H9 (cell line): Measurements from ENCODE around the gene ULK3. TPM values are rescaled to one million over a fixed set of nuclear protein-coding genes. Genes with fewer than 3 reads are reported as not detected.

Experiments
- DNase-seq: peaks from one replicate; pipeline ENCODE4 v3.0.0-alpha.2; 2017
- H2AFZ ChIP-seq: one replicate; pipeline ENCODE4 v1.6.1; 2013; ENCODE audit warnings: mild to moderate bottlenecking, low read length, control low read depth, moderate library complexity
- H2AK5ac ChIP-seq: 2 replicates; pipeline ENCODE4 v1.6.1; 2013; ENCODE audit warnings: low read length, control low read depth, mixed read lengths; ENCODE audit not compliant: insufficient read length
- H2BK120ac ChIP-seq: one replicate; pipeline ENCODE4 v1.6.1; 2013; ENCODE audit warnings: low read depth, mild to moderate bottlenecking, low read length, control low read depth, inconsistent platforms; ENCODE audit not compliant: poor library complexity, severe bottlenecking
- H2BK12ac ChIP-seq: 2 replicates; pipeline ENCODE4 v1.6.1; 2013; ENCODE audit warnings: low read length, control low read depth, mixed read lengths, low read depth; ENCODE audit not compliant: insufficient read length
- H2BK15ac ChIP-seq: 2 replicates; pipeline ENCODE4 v1.6.1; 2013; ENCODE audit warnings: low read depth, low read length, control low read depth
- H2BK20ac ChIP-seq: one replicate; pipeline ENCODE4 v1.6.1; 2013; ENCODE audit warnings: low read depth, mild to moderate bottlenecking, low read length, control low read depth, inconsistent platforms; ENCODE audit not compliant: poor library complexity, severe bottlenecking
- H2BK5ac ChIP-seq: 2 replicates; pipeline ENCODE4 v1.6.1; 2013; ENCODE audit warnings: low read length, control low read depth, mixed read lengths; ENCODE audit not compliant: insufficient read length
- H3K14ac ChIP-seq: 2 replicates; pipeline ENCODE4 v1.6.1; 2013; ENCODE audit warnings: low read length, control low read depth; ENCODE audit not compliant: insufficient read depth
- H3K18ac ChIP-seq: 2 replicates; pipeline ENCODE4 v1.6.1; 2013; ENCODE audit warnings: low read depth, mild to moderate bottlenecking, mixed read lengths, low read length, control low read depth; ENCODE audit not compliant: insufficient read length
- H3K23ac ChIP-seq: 2 replicates; pipeline ENCODE4 v1.6.1; 2013; ENCODE audit warnings: low read length, control low read depth, mixed read lengths, low read depth; ENCODE audit not compliant: insufficient read length
- H3K23me2 ChIP-seq: 2 replicates; pipeline ENCODE4 v1.6.1; 2013; ENCODE audit warnings: low read depth, mild to moderate bottlenecking, mixed read lengths, low read length, control low read depth; ENCODE audit not compliant: insufficient read length, poor library complexity, severe bottlenecking
- H3K27ac ChIP-seq: 2 replicates; pipeline ENCODE4 v1.5.1; 2013; ENCODE audit warnings: low read length, control low read depth, mixed read lengths, low read depth; ENCODE audit not compliant: insufficient read length
- H3K27me3 ChIP-seq: 2 replicates; pipeline ENCODE4 v1.6.1; 2013; ENCODE audit warnings: low read length, control low read depth, inconsistent platforms; ENCODE audit not compliant: insufficient read depth
- H3K4ac ChIP-seq: 2 replicates; pipeline ENCODE4 v1.6.1; 2013; ENCODE audit warnings: low read depth, mild to moderate bottlenecking, control low read depth, inconsistent platforms, low read length, moderate library complexity
- H3K4me1 ChIP-seq: 2 replicates; pipeline ENCODE4 v1.6.1; 2013; ENCODE audit warnings: low read length, control low read depth, inconsistent platforms; ENCODE audit not compliant: insufficient read depth
- H3K4me2 ChIP-seq: 2 replicates; pipeline ENCODE4 v1.6.1; 2013; ENCODE audit warnings: low read length, control low read depth, mixed read lengths; ENCODE audit not compliant: insufficient read length, insufficient read depth
- H3K56ac ChIP-seq: 2 replicates; pipeline ENCODE4 v1.6.1; 2013; ENCODE audit warnings: low read depth, mild to moderate bottlenecking, mixed read lengths, low read length, control low read depth; ENCODE audit not compliant: insufficient read length
- H3K79me1 ChIP-seq: 2 replicates; pipeline ENCODE4 v1.6.1; 2013; ENCODE audit warnings: low read depth, mild to moderate bottlenecking, moderate library complexity, low read length, control low read depth, inconsistent platforms; ENCODE audit not compliant: insufficient read depth, poor library complexity, severe bottlenecking
- H3K79me2 ChIP-seq: 2 replicates; pipeline ENCODE4 v1.6.1; 2013; ENCODE audit warnings: low read length, control low read depth, inconsistent platforms; ENCODE audit not compliant: insufficient read depth
- H3K9ac ChIP-seq: 2 replicates; pipeline ENCODE4 v1.6.1; 2013; ENCODE audit warnings: low read length, control low read depth, mixed read lengths; ENCODE audit not compliant: insufficient read length; ENCODE audit errors: extremely low read depth
- H3K9me3 ChIP-seq: one replicate; pipeline ENCODE4 v1.6.1; 2013; ENCODE audit warnings: low read depth, low read length, inconsistent platforms; ENCODE audit not compliant: control insufficient read depth
- H3T11ph ChIP-seq: one replicate; pipeline ENCODE4 v1.6.1; 2013; ENCODE audit warnings: mild to moderate bottlenecking, low read length, control low read depth, inconsistent platforms
- H4K20me1 ChIP-seq: one replicate; pipeline ENCODE4 v1.6.1; 2013; ENCODE audit not compliant: control insufficient read depth, insufficient read length, insufficient read depth
- H4K5ac ChIP-seq: 2 replicates; pipeline ENCODE4 v1.6.1; 2013; ENCODE audit warnings: low read depth, mild to moderate bottlenecking, mixed read lengths, low read length, control low read depth; ENCODE audit not compliant: insufficient read length
- H4K8ac ChIP-seq: replicated peaks from 2 replicates; pipeline ENCODE4 v1.6.1; 2013; ENCODE audit warnings: low read length, control low read depth, mixed read lengths, low read depth; ENCODE audit not compliant: insufficient read length
- H4K91ac ChIP-seq: 2 replicates; pipeline ENCODE4 v1.6.1; 2013; ENCODE audit warnings: low read depth, mild to moderate bottlenecking, moderate library complexity, mixed read lengths, low read length, control low read depth; ENCODE audit not compliant: insufficient read length
- H3K27ac Mint-ChIP-seq, 3 experiments: 2 replicates in 2 of 3; 3 replicates in 1 of 3; pipeline ENCODE4 v1.8.0; 2020 to 2021; ENCODE audit warnings: mixed read lengths in 3 of 3, mild to moderate bottlenecking in 1 of 3, moderate library complexity in 1 of 3
- H3K27me3 Mint-ChIP-seq: 2 replicates; pipeline ENCODE4 v1.8.0; 2021; ENCODE audit warnings: low read depth, mild to moderate bottlenecking, moderate library complexity, mixed read lengths
- H3K36me3 Mint-ChIP-seq, 3 experiments: 2 replicates in 2 of 3; 3 replicates in 1 of 3; pipeline ENCODE4 v1.8.0; 2020 to 2021; ENCODE audit warnings: low read depth in 3 of 3, mixed read lengths in 3 of 3; ENCODE audit not compliant: insufficient read depth in 1 of 3
- H3K4me1 Mint-ChIP-seq, 2 experiments: 2 replicates each; pipeline ENCODE4 v1.8.0; 2020; ENCODE audit warnings: mixed read lengths in 2 of 2
- H3K4me3 Mint-ChIP-seq, 2 experiments: 2 replicates in 1 of 2; 3 replicates in 1 of 2; pipeline ENCODE4 v1.8.0; 2020 to 2021; ENCODE audit warnings: mild to moderate bottlenecking in 2 of 2, mixed read lengths in 2 of 2, moderate library complexity in 1 of 2
- H3K9me3 Mint-ChIP-seq, 2 experiments: 2 replicates in 1 of 2; 3 replicates in 1 of 2; pipeline ENCODE4 v1.8.0; 2020; ENCODE audit warnings: mild to moderate bottlenecking in 2 of 2, mixed read lengths in 2 of 2, moderate library complexity in 1 of 2
- WGBS: extraction: QIAGEN DNeasy Blood & Tissue Kit; methylation state at CpG from one replicate; pipeline ENCODE4 v1.1.7; 2013; ENCODE audit warnings: missing lambda C conversion rate, low lambda C conversion rate, mixed read lengths; ENCODE audit not compliant: insufficient read length; ENCODE audit errors: extremely low coverage; 5-methylcytosine and 5-hydroxymethylcytosine counted together
- total RNA-seq: library from RNA; stranded (reverse); gene quantifications from 2 replicates; pipeline ENCODE4 v1.2.1, GENCODE V29; 2021
- TF ChIP-seq, protein P1 (sequence below): fragments of 200-600 bp; sonication (generic); conservative IDR thresholded peaks from 3 replicates; pipeline ENCODE4 v1.8.0; 2021; ENCODE audit warnings: antibody characterized with exemption, mild to moderate bottlenecking

ULK3 gene
- total RNA-seq, 1 experiment from 2014 or later, result 34.0 TPM

DNA sequence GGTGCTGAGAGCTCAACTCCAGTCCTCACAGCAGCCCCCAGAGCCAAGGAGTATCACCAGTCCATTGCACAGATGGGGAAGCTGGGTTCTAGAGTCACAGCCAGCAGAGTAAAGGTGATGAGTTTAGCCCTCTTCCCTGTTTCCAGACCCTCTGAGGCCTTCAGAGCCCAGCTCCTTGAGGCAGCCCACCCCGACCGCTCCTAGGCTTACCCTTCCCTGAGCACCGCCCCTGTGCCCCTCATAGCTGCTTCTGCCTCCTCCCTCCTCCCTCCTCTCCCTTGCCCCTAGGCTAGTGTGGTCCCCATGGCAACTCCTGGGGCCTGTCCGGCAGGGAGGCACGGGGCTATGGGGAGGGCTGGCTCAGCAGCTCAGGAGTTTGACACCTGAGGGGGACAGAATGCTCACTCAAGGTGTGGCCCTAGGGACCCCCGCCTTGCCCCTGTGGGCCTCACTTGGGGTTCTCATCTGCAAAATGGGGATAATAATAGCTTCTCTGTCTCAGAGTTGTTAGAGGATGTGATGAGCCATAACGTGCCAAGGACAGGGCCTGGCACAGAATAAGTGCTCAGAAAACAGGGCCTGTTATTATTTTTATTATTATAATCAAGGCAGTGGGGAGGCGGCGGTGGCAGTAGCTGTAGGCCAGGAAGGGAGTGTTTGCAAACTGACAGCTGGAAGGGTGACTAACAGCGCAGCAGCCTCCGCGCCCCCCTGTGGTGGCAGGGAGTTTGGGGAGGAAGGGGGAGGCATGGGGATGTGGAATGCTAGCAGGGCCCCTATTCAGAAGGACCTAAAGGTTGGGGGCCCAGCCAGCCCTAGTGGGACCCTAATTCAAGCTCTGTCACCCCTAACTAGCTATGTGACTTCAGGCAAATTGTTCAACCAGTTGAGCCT lies 49.6 kb downstream of the ULK3 start:
- Histone ChIP-seq H3K9ac (no peak overlapping the region), H3T11ph (no peak overlapping the region), H2BK20ac (no peak overlapping the region), H2BK5ac (no peak overlapping the region), H4K20me1 (no peaks in the 10 kb centered on the region), H4K8ac (no peak overlapping the region), H3K27ac (no peak overlapping the region), H3K4ac (no peak overlapping the region), H3K23me2 (no peaks in the 10 kb centered on the region), H3K79me2 (no peaks in the 10 kb centered on the region), H3K23ac (no peak overlapping the region), H2BK12ac (no peak overlapping the region), H3K27me3 (no peaks in the 10 kb centered on the region), H4K91ac (no peak overlapping the region), H3K9me3 (no peaks in the 10 kb centered on the region), H3K4me2 (no peak overlapping the region), H2AFZ (no peak overlapping the region), H3K14ac (no peak overlapping the region), H3K4me1 (peaks cover 2% of the 10 kb centered on the region; the same call in 1 of the 2 replicates), H2AK5ac (no peak overlapping the region), H3K79me1 (no peaks in the 10 kb centered on the region), H2BK120ac (no peak overlapping the region), H2BK15ac (no peak overlapping the region), H4K5ac (no peak overlapping the region), H3K56ac (no peak overlapping the region), H3K18ac (no peak overlapping the region)
- H3K4me3 Mint-ChIP-seq, result no peak overlapping the region; a peak in 1 of 5 replicates
- peaks cover 24 to 26% of the 10 kb centered on the region in 2 experiments for H3K4me1 Mint-ChIP-seq
- no peaks in the 10 kb centered on the region; a peak in 1 of 5 replicates for H3K9me3 Mint-ChIP-seq
- no peaks in the 10 kb centered on the region for H3K27me3 Mint-ChIP-seq
- DNase-seq, result no peak
- TF ChIP-seq, protein P1, sequence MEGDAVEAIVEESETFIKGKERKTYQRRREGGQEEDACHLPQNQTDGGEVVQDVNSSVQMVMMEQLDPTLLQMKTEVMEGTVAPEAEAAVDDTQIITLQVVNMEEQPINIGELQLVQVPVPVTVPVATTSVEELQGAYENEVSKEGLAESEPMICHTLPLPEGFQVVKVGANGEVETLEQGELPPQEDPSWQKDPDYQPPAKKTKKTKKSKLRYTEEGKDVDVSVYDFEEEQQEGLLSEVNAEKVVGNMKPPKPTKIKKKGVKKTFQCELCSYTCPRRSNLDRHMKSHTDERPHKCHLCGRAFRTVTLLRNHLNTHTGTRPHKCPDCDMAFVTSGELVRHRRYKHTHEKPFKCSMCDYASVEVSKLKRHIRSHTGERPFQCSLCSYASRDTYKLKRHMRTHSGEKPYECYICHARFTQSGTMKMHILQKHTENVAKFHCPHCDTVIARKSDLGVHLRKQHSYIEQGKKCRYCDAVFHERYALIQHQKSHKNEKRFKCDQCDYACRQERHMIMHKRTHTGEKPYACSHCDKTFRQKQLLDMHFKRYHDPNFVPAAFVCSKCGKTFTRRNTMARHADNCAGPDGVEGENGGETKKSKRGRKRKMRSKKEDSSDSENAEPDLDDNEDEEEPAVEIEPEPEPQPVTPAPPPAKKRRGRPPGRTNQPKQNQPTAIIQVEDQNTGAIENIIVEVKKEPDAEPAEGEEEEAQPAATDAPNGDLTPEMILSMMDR, result no peak
- H3K36me3 Mint-ChIP-seq, result peaks cover 0 to 2% (median 0%) of the 10 kb centered on the region in 3 experiments; a peak in 2 of 7 replicates
- H3K27ac Mint-ChIP-seq, result no peak overlapping the region
- no CpG with 5 or more reads among the region's 12 CpGs for WGBS
